Testis (tissue), 3 donors: Measurements from ENCODE around the gene TPH1. TPM values are rescaled to one million over a fixed set of nuclear protein-coding genes. Genes with fewer than 3 reads are reported as not detected.

Experiments
- DNase-seq: peaks from one replicate; pipeline ENCODE4 v3.0.0-alpha.2; 2019
- H3K27ac ChIP-seq, 2 donors: fragments of 200-600 bp; sonication (generic); one replicate each; pipeline ENCODE4 v1.5.1; 2019
- H3K27me3 ChIP-seq: fragments of 200-600 bp; sonication (generic); one replicate; pipeline ENCODE4 v1.5.1; 2019
- H3K36me3 ChIP-seq: fragments of 200-600 bp; sonication (generic); one replicate; pipeline ENCODE4 v1.5.1; 2017; ENCODE audit warnings: low read depth; ENCODE audit errors: missing control alignments
- H3K4me1 ChIP-seq: fragments of 200-600 bp; sonication (generic); one replicate; pipeline ENCODE4 v1.5.1; 2019
- H3K4me3 ChIP-seq, 2 donors: fragments of 200-600 bp; sonication (generic); one replicate each; pipeline ENCODE4 v1.5.1; 2017 to 2019
- H3K9me3 ChIP-seq: fragments of 200-600 bp; sonication (generic); one replicate; pipeline ENCODE4 v1.5.1; 2017
- POLR2A ChIP-seq: fragments of 450-650 bp; IDR thresholded peaks from one replicate; pipeline ENCODE4 v1.6.1; 2017; ENCODE audit warnings: antibody characterized with exemption, mild to moderate bottlenecking, moderate library complexity
- WGBS, 2 donors: methylation state at CpG; one replicate each; pipeline ENCODE4 v1.1.5; 2018; 5-methylcytosine and 5-hydroxymethylcytosine counted together
- intact Hi-C: fragments of 100-400 bp; cut with DNase I; formaldehyde crosslinking; loops from one replicate; pipeline ENCODE4 v1.15.1; 2023; ENCODE audit warnings: low total_unique reads
- polyA plus RNA-seq: library from polyadenylated mRNA; stranded (reverse); fragments of 350-450 nt; fragmentation: Illumina TruSeq; extraction: RNeasy Lipid Tissue Mini Kit (QIAGEN cat#74804); gene quantifications from one replicate; pipeline ENCODE4 v1.2.3, GENCODE V29; 2014; ENCODE audit warnings: low read depth, low replicate concordance; ENCODE audit not compliant: insufficient read depth
- total RNA-seq, 2 donors: library from RNA; depleted of rRNA; stranded (reverse); fragments of >200 nt; gene quantifications; one replicate each; pipeline ENCODE4 v1.2.3, GENCODE V29; 2016
- TF ChIP-seq, protein P1 (sequence below), 3 experiments: fragments of 450-650 bp in 2 of 3; fragments of 200-600 bp in 1 of 3; sonication (generic) in 1 of 3; IDR thresholded peaks; one replicate each; pipeline ENCODE4 v1.5.1; 2016 to 2019; ENCODE audit warnings: antibody characterized with exemption in 3 of 3, mild to moderate bottlenecking in 2 of 3, moderate library complexity in 1 of 3

The TPH1 gene
- total and polyA plus RNA-seq, 3 donors from 2014 or later, result 1.0 to 1.9 (median 1.7) TPM

- Histone ChIP-seq H3K36me3 (no peaks in the 10 kb centered on the region), H3K27ac (no peak overlapping the region), H3K27me3 (no peaks in the 10 kb centered on the region), H3K4me3 (no peak overlapping the region), H3K4me1 (no peaks in the 10 kb centered on the region), H3K9me3 (no peaks in the 10 kb centered on the region)
- intact Hi-C loops, result no loop called here
- 89 to 91% methylated on average over 5 of the region's 5 CpGs for WGBS, 2 donors
- TF ChIP-seq POLR2A, result no peak
- TF ChIP-seq, protein P1, sequence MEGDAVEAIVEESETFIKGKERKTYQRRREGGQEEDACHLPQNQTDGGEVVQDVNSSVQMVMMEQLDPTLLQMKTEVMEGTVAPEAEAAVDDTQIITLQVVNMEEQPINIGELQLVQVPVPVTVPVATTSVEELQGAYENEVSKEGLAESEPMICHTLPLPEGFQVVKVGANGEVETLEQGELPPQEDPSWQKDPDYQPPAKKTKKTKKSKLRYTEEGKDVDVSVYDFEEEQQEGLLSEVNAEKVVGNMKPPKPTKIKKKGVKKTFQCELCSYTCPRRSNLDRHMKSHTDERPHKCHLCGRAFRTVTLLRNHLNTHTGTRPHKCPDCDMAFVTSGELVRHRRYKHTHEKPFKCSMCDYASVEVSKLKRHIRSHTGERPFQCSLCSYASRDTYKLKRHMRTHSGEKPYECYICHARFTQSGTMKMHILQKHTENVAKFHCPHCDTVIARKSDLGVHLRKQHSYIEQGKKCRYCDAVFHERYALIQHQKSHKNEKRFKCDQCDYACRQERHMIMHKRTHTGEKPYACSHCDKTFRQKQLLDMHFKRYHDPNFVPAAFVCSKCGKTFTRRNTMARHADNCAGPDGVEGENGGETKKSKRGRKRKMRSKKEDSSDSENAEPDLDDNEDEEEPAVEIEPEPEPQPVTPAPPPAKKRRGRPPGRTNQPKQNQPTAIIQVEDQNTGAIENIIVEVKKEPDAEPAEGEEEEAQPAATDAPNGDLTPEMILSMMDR (IDR thresholded peaks at IDR 0.05), result no peak
- no peak for DNase-seq
These were observed 17.1 kb upstream of the TPH1 start for GRCh38 chr11:18063125-18063524.

GRCh38 chr11:18061351-18061750, 15.3 kb upstream of the TPH1 start:
- no peak overlapping the region for H3K27ac ChIP-seq
- intact Hi-C loops, result no loop called here
- no peaks in the 10 kb centered on the region for H3K4me1 ChIP-seq
- TF ChIP-seq POLR2A, result no peak
- TF ChIP-seq, protein P1 (IDR thresholded peaks at IDR 0.05), result no peak
- DNase-seq, result no peak
- H3K36me3 ChIP-seq, result no peaks in the 10 kb centered on the region
- no peaks in the 10 kb centered on the region for H3K9me3 ChIP-seq
- no peaks in the 10 kb centered on the region for H3K27me3 ChIP-seq
- H3K4me3 ChIP-seq, result no peak overlapping the region
- WGBS, 2 donors, result 88 to 94% methylated on average over 2 of the region's 2 CpGs

- no peak for DNase-seq
- Histone ChIP-seq H3K4me3 (no peak overlapping the region), H3K27me3 (no peaks in the 10 kb centered on the region), H3K4me1 (no peaks in the 10 kb centered on the region), H3K9me3 (no peaks in the 10 kb centered on the region), H3K36me3 (no peaks in the 10 kb centered on the region), H3K27ac (no peak overlapping the region)
- WGBS, 2 donors, result 93 to 100% methylated on average over 1 of the region's 1 CpG
- TF ChIP-seq POLR2A, result no peak
- TF ChIP-seq, protein P1 (IDR thresholded peaks at IDR 0.05), result no peak
- intact Hi-C loops, result no loop called here
These were observed 10.6 kb upstream of the TPH1 start for GRCh38 chr11:18056561-18057181.

DNA sequence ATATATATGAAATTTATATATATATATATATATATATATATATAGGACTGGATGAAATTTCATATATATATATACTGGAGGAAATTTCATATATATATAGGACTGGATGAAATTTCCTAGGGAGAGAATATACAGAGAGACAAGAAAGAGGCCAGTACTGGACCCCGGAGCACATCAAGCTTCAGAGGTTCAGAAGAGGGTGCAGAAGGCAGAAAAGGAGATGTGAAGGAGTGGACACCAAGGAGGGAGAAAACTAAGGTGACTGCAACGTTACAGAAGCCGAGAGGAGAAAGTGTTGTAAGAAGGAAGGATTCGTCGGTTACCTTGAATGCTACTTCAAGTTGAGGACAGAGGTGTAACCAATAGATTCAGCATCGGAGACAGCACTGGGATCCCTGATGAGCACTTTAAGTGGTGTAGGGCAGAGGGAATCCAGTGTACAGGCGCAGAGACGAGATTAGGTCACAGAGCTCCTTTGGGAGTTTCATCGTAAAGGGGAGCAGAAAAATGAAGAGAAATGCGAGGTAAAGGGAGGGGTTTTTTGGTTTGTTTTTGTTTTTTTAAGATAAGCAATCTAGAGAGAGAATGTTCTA, 8.5 kb upstream of the TPH1 start:
- Histone ChIP-seq H3K9me3 (no peaks in the 10 kb centered on the region), H3K4me1 (no peaks in the 10 kb centered on the region), H3K36me3 (no peaks in the 10 kb centered on the region), H3K4me3 (no peak overlapping the region), H3K27me3 (no peaks in the 10 kb centered on the region), H3K27ac (no peak overlapping the region)
- 85 to 88% methylated on average over 10 of the region's 10 CpGs for WGBS, 2 donors
- intact Hi-C loops, result no loop called here
- TF ChIP-seq POLR2A, result no peak
- no peak for DNase-seq

DNA sequence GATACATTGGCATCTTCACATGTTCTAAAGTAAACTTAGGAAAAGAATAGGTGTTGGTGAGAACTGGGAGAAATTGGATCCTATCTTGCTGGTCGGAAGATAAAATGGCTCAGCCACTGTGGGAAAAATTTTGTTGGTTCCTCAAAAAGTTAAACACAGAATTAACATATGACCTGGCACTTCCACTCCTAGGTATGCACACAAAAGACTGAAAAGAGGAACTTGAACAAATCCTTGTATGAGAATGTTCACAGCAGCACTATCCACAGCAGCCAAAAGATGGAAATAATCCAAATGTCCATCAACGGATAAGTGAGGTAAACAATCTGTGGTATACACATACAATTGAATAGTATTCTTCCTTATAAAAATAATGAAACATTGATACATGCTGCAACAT, 4.8 kb upstream of the TPH1 start:
- Histone ChIP-seq H3K9me3 (no peaks in the 10 kb centered on the region), H3K27me3 (no peaks in the 10 kb centered on the region), H3K27ac (no peak overlapping the region), H3K4me1 (no peaks in the 10 kb centered on the region), H3K36me3 (no peaks in the 10 kb centered on the region), H3K4me3 (no peak overlapping the region)
- WGBS, 2 donors, result 78 to 93% methylated on average over 2 of the region's 2 CpGs
- TF ChIP-seq POLR2A, result no peak
- TF ChIP-seq, protein P1 (IDR thresholded peaks at IDR 0.05), result no peak
- intact Hi-C loops, result no loop called here
- no peak for DNase-seq
